ENCODE results near the gene SLCO1B3. TPM values are rescaled to one million over a fixed set of nuclear protein-coding genes. Genes with fewer than 3 reads are reported as not detected.

SLCO1B3 gene
- total and polyA plus RNA-seq, 2 experiments from 2014 or later = 0.17 TPM; not detected in 1

DNA sequence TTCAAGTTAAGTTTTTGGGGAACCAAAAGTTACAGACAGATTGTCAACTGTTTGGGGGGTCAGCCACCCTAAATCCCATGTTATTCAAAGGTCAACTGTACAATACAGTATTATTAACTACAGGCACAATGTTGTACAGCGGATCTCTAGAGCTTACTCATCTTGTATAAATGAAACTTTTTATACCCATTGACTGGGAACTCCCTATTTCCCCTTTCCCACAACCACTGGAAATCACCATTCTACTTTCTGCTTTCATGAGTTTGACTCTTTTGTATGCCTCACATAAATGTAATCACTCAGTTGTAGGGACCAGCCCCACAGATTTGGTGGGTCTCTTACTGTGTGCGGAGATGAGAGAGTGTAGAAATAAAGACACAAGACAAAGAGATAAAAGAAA, 57.8 kb downstream of the SLCO1B3 start (continued):
- TF ChIP-seq ZNF462 (CRISPR knock-in tag; IDR thresholded peaks at IDR 0.05) (no peak), ETS1 (IDR thresholded peaks at IDR 0.05) (no peak), POLR2AphosphoS5 (IDR thresholded peaks at IDR 0.05; ENCODE audit: low read depth) (no peak), CREB1 (CRISPR knock-in tag; IDR thresholded peaks at IDR 0.05; ENCODE audit: low read depth) (no peak), JUNB (IDR thresholded peaks at IDR 0.05; ENCODE audit: unreplicated experiment) (no peak), REST (IDR thresholded peaks at IDR 0.05; ENCODE audit: unreplicated experiment) (no peak), ZNF114 (CRISPR knock-in tag; IDR thresholded peaks at IDR 0.05) (no peak), NANOG (IDR thresholded peaks at IDR 0.05; ENCODE audit: borderline replicate concordance) (no peak)

Data from GM23338 (cell line).